ENCODE data around the gene CLDN15.

- TF ChIP-seq POLR2A (IDR thresholded peaks at IDR 0.05) = no peak
- TF ChIP-seq, protein P1, sequence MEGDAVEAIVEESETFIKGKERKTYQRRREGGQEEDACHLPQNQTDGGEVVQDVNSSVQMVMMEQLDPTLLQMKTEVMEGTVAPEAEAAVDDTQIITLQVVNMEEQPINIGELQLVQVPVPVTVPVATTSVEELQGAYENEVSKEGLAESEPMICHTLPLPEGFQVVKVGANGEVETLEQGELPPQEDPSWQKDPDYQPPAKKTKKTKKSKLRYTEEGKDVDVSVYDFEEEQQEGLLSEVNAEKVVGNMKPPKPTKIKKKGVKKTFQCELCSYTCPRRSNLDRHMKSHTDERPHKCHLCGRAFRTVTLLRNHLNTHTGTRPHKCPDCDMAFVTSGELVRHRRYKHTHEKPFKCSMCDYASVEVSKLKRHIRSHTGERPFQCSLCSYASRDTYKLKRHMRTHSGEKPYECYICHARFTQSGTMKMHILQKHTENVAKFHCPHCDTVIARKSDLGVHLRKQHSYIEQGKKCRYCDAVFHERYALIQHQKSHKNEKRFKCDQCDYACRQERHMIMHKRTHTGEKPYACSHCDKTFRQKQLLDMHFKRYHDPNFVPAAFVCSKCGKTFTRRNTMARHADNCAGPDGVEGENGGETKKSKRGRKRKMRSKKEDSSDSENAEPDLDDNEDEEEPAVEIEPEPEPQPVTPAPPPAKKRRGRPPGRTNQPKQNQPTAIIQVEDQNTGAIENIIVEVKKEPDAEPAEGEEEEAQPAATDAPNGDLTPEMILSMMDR (IDR thresholded peaks at IDR 0.05) = no peak
These were observed 2.3 kb upstream of the CLDN15 start for GRCh38 chr7:101239951-101240220.

All from vagina (tissue), 2 donors.